ENCODE data around the gene NDUFB11.

The NDUFB11 gene

DNA sequence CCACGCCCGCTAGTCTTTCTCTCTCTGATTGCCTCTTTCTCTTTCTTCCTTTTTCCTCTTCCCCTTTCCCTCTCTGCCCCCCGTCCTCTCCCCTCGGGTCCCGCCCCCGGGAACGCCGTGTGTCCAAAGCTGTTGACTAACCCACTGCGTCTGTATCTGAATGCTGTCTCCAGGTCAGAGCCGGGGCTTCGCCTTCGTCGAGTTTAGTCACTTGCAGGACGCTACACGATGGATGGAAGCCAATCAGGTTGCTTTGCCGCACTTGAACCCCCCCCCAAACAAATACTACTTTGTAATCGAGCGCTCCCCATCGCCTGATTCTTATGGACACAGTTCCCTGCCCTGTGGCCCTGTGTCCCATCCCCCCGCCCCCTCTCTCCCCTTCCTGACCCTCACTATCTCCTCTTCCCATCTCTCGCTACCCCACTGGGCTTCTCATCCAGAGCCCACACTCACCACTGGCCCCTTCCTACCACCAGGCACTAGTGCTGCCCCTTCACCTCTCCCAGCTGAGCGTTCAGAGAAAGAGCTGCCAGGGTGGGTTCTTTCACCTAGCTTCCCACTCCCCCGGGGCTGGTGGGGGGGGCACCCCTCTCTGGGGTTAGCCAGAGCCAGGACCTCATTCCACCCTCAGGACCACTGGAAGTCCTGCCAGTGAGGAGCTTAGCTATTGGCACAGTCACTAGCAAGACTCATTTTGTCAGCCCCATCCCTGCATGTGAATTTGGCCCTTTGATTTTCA is 30.5 kb upstream of the NDUFB11 start:
- H3K4me3 ChIP-seq (ENCODE audit: low read depth, low read length), result no peak overlapping the region

- H3K4me3 ChIP-seq (ENCODE audit: low read depth, low read length), result no peak overlapping the region
These were observed 29.9 kb upstream of the NDUFB11 start for GRCh38 chrX:47174376-47174775.

GRCh38 chrX:47172971-47173792 is 28.7 kb upstream of the NDUFB11 start:
- no peak overlapping the region for H3K4me3 ChIP-seq (ENCODE audit: low read depth, low read length)

DNA sequence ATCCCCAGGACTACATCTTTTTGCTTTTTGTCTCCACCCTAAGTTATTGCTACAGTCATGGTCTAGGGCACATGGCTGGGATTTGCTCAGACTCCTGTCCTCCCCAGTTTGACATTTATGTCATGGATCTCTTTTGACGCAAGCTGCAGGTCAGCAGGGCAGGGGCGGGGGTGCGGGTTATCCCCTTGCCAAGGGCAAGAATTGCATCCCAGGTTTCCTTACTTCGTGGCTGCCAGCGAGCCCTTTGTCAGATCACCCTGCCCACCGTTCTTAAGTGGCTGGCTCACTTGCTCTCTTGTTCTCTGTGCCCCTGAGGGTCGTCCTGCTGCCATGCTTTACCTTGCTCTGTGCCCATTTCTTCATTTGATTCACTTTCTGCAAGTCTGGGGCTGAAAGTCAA is 28.0 kb upstream of the NDUFB11 start:
- no peak overlapping the region for H3K4me3 ChIP-seq (ENCODE audit: low read depth, low read length)

GRCh38 chrX:47171996-47172395 is 27.5 kb upstream of the NDUFB11 start:
- no peak overlapping the region for H3K4me3 ChIP-seq (ENCODE audit: low read depth, low read length)

- H3K4me3 ChIP-seq (ENCODE audit: low read depth, low read length), result no peak overlapping the region
These were observed 26.6 kb upstream of the NDUFB11 start for GRCh38 chrX:47170861-47171692.

DNA sequence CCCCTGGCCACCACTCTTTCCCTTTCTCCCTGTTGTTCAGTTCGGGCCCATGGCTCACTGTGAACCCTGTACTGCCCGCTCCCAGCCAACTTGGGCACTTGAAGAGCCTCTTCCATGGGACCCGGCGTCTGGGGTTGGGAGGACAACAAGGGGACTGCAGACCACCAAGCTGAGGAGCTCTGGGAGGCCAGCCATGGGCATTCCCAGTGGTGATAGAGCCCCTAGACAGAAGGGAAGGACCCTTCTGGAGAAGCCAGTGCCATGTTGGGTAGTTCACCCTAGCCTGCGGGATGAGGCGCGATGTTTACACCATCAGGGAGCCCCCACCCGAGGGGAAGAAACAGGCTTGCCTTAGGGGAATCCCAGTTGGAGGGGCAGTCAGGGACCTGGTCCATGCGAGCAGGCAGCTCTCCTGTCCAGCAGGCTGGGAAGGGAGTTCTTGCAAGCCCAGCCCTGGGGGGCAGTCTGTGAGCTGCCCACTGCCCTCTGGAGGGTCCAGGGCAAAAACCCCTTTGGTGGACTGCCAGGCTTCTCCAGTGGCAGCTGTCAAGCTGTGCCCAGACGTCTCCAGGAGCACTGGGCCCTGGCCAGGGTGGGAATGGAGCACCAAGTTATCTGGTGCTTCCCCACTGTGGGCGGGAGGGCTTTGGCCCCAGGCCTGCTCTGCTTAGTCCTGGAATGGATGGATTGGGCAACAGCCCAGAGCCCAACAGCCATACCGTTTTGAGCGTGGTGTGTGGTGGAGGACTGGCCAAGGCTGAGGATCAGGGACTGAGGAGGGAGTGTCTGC is 25.4 kb upstream of the NDUFB11 start:
- H3K4me3 ChIP-seq (ENCODE audit: low read depth, low read length), result no peak overlapping the region

- no peak overlapping the region for H3K4me3 ChIP-seq (ENCODE audit: low read depth, low read length)
These were observed 24.8 kb upstream of the NDUFB11 start for GRCh38 chrX:47169273-47169672.

DNA sequence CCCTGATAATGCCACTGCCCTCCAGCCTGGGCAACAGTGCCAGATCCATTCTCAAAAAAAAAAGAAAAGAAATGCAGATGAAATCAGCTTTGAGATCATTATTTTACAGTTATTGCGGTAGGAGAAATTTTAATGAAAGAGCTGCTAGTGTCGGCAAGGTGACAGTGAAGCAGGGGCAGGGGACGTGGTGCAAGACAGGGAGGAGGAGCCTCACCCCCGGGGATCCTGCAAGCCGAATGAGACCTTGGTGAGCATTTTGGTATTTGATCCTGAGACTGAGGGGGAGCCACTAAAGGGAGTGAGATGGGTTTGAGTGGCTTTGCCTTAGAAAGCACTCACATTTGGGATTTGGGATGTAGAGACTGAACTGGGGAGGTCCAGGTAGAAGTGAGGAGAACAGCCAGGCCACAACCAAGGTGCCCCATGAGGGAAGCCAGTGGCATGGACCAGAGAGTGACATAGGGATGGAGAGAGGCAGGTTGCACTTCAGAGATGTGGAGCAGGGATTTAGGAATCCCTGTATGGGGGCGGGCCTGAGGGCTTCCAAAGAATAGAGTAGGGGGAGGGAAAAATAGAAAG is 24.1 kb upstream of the NDUFB11 start:
- no peak overlapping the region for H3K4me3 ChIP-seq (ENCODE audit: low read depth, low read length)

GRCh38 chrX:47166126-47166525 is 21.6 kb upstream of the NDUFB11 start:
- H3K4me3 ChIP-seq (ENCODE audit: low read depth, low read length), result no peak overlapping the region

GRCh38 chrX:47164420-47164819 is 19.9 kb upstream of the NDUFB11 start:
- H3K4me3 ChIP-seq (ENCODE audit: low read depth, low read length), result no peak overlapping the region

- no peak overlapping the region for H3K4me3 ChIP-seq (ENCODE audit: low read depth, low read length)
These were observed 18.6 kb upstream of the NDUFB11 start for GRCh38 chrX:47162927-47163583.

DNA sequence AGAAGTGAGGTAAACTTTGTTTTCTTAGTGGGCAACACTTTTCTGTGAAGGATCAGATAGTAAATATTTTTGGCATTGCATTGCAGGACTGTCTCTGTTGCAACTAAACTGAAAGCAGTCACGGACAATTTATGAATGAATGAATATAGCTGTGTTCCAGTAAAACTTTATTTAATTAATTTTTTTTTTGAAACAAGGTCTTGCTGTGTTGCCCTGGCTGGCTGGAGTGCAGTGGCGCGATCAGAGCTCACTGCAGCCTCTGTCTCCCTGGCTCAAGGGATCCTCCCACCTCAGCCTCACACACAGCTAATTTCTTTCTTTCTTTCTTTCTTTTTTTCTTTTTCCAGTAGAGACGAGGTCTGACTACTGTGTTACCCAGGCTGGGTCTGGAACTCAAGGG is 16.3 kb upstream of the NDUFB11 start:
- H3K4me3 ChIP-seq (ENCODE audit: low read depth, low read length), result no peak overlapping the region

GRCh38 chrX:47158781-47159180 is 14.3 kb upstream of the NDUFB11 start:
- H3K4me3 ChIP-seq (ENCODE audit: low read depth, low read length), result no peak overlapping the region

DNA sequence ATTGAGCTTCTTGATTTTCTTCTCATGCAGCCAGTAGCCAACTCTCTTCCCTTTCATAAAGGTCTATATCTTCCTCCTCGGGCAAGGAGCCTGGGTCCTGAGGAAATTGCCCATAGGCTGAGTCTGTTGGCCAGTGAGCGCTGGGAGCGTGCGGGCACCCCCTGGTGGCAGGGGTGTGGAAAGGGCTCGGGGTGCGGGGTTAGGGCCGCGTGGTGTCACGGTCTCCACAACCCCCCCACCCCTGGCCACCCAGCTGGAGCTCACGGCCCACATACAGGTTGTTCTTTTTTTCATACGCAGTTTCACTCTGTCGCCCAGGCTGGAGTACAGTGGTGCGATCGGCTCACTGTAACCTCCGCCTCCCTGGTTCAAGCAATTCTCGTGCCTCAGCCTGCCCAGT is 13.6 kb upstream of the NDUFB11 start:
- no peak overlapping the region for H3K4me3 ChIP-seq (ENCODE audit: low read depth, low read length)

- no peak overlapping the region for H3K4me3 ChIP-seq (ENCODE audit: low read depth, low read length)
These were observed 12.4 kb upstream of the NDUFB11 start for GRCh38 chrX:47156611-47157520.

- H3K4me3 ChIP-seq (ENCODE audit: low read depth, low read length), result no peak overlapping the region
These were observed 6.9 kb upstream of the NDUFB11 start for GRCh38 chrX:47151435-47151834.

- no peak overlapping the region for H3K4me3 ChIP-seq (ENCODE audit: low read depth, low read length)
These were observed 4.4 kb upstream of the NDUFB11 start for GRCh38 chrX:47148946-47149345.
